GM18858 (cell line): ENCODE data around the gene RAPGEF5.

Experiments used
- ATAC-seq: cut with Tn5 transposase; IDR thresholded peaks from one replicate; pipeline ENCODE4 v1.9.1; 2021; ENCODE audit not compliant: unreplicated experiment

RAPGEF5 gene

DNA sequence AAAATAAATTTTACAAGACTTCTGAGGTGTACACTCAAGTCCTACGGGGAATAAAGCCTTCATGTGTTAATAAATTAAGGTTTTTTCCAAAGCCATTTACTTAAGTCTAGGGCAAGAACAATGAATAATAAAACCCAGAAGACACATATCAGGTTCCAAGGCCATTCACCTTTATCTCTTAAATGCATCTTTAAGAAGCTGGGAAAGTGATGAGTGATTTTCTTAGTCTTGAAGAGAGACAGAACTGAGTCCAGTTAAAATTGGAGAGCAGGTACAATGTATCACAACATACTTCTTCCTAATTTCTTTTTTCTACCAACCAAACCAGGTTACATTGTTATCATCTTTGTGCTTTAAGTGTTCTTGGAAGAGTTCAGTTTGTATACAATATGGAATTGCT, 189.5 kb downstream of the RAPGEF5 start:
- no peak for ATAC-seq

- no peak for ATAC-seq
Measured at GRCh38 chr7:22166928-22167327, 190.0 kb downstream of the RAPGEF5 start.

- no peak for ATAC-seq
Measured at GRCh38 chr7:22159341-22159740, 197.6 kb downstream of the RAPGEF5 start.

DNA sequence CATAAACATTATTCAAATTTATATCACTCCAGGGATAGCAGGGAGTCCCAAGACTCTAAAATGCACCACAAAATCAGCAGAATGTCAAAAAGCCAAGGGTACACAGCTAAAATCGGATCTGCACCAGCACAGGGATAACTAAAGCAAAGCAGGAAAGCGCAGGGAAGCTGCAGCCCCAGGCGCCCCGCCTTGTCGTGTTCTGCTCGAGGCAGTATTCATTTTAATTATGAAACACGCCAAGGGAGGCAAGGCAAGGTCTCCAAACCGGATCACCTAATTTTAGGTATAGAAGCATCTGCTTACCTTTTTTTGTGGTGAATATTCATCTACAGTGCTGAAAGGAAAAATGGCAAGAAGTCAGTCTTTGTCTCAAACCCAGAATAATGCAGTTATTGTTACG, 199.4 kb downstream of the RAPGEF5 start:
- ATAC-seq, result no peak

- no peak for ATAC-seq
Measured at GRCh38 chr7:22156205-22156604, 200.7 kb downstream of the RAPGEF5 start.

DNA sequence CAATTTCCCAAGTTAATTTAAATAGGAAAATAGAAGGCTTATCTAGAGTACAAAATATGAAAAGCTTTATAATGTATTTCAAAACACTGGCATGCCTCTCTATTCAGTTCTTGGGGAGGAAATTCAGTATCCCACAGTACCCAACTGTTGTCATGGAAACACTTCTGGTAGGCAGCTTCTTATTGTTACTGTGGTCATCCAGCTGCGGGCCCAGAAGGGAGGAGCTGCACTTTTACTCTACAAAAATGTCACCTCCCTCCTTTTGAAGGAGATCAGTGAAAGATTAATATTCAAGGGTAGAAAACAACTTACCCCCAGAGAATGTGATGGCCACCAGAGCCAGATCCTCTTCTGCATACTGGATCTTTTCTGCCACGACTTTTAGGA, 202.8 kb downstream of the RAPGEF5 start:
- ATAC-seq, result no peak

DNA sequence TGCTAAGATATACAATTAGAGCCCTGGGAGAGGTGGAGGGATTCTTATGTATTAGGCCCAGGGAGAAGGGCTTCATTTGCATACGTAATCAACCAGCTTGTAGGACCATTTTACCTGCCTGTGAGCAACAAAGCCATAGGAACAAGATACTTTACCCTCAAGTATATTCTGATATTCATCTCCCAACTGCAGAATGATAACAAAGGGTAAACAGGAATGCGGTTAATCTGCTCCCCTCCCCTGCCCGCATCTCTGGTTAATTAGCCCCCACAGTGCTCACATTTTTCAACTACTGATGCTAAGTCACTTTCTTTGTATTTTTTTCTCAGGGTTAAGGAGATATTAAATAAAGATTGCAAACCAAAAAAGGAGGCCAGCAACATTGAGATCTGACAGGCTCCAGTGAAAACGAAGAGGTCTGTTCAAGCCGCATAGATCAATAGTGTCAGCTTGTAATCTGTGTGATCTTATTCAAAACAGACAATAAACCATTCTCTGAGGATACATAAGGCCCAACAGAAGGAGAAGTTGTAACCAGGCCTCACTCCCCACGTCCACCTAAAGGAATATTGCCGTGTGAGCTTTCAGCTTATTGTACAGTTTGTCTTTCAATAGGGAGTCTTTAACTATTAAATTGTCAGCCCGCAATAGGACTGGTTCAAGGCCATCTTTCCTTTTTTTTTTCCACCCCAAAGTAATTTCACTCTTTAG, 203.4 kb downstream of the RAPGEF5 start:
- no peak for ATAC-seq

- no peak for ATAC-seq
Measured at GRCh38 chr7:22152690-22153089, 204.3 kb downstream of the RAPGEF5 start.

DNA sequence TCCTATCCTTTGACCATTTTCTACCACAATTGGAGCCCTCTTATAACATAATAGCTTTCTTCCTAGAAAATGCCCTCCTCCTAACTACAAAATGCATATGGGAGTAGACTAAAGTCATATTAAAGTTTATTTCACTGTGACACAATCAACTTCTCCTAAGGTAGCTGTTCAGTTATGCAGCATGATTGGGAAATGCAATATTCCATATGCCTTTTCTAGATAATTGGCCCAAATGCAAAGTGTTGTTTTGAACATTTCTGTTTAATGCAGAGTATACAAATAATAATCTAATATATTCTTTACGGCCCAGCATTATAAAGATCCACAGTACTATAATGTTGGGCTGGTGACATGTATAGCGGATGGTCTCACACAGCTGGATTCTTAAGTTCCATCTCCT, 205.1 kb downstream of the RAPGEF5 start:
- no peak for ATAC-seq

DNA sequence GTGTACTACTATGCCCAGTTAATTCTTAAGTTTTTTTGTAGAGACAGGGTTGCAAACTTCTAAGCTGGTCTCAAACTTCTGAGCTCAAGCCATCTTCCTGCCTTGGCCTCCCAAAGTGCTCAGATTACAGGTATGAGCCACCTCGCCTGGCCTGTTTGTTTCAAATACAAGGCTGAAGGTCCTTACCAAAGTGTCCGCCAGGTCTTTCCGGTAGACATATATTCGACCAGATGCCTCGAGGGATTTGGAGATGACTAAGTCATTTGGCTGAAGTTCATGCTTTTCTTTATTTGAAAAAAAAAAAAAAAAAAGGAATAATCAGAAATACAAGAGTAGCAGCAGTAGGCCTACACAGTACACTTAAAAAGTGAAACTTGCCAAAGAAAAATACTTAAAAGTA, 206.7 kb downstream of the RAPGEF5 start:
- no peak for ATAC-seq

DNA sequence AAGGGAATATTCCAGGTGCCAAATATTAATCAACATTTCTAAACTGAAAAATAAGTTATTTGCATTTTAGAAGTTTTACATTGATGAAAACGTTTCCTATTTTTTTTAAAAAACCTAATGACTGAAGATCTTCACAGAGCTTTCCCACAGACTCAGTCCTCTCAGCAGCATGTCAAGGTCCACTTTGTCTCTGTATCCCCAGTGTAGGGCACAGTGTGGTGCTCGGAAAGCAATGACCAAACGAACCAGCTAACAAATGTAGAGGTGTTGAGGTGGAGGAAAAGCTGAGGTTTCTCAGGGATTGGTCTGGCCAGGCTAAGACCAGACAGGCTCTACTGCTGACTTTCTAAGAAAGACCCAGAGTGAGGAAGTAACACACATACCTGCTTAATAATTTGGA, 209.1 kb downstream of the RAPGEF5 start:
- ATAC-seq, result no peak

GRCh38 chr7:22146961-22147512, 209.9 kb downstream of the RAPGEF5 start:
- no peak for ATAC-seq

DNA sequence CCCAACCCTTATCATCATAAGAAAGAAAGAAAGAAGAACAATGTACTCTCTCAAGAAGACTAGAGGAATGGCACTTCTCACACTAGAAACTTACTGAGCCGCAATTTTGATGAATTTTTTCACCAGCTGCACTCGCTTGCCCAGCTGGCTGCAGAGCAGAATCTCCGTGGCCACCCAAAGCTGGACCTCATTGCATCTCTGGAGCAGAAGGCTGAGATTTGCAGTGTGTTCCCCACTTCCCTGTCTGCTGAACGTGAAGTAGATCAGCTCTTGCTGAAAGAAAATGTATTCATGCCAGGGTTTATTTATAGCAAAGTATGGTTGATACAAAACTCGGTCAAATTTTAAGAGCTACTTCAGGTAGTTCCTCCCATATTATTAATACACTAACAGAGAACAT, 212.0 kb downstream of the RAPGEF5 start:
- no peak for ATAC-seq

- no peak for ATAC-seq
Measured at GRCh38 chr7:22143491-22143890, 213.5 kb downstream of the RAPGEF5 start.

- ATAC-seq, result no peak
Measured at GRCh38 chr7:22142572-22142971, 214.4 kb downstream of the RAPGEF5 start.

- ATAC-seq, result no peak
Measured at GRCh38 chr7:22141355-22141754, 215.6 kb downstream of the RAPGEF5 start.

DNA sequence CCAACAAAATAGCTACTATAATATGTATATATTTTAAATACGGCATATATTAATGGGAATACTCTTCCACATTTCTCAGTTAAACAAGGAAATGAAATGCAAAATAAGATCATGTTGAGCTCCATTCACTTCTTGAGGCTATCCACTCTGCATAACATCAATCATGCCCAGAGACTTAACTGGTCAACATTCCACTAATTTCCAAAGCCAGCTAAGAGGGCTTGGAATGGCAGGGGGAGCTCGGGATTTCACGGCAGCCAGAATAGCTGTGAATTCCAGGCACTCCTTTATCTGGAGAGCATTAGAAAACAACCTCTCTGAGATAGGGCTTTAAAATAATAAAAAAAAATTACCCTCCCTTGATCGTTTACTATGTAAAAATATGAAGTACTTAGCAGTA, 216.4 kb downstream of the RAPGEF5 start:
- ATAC-seq, result no peak

DNA sequence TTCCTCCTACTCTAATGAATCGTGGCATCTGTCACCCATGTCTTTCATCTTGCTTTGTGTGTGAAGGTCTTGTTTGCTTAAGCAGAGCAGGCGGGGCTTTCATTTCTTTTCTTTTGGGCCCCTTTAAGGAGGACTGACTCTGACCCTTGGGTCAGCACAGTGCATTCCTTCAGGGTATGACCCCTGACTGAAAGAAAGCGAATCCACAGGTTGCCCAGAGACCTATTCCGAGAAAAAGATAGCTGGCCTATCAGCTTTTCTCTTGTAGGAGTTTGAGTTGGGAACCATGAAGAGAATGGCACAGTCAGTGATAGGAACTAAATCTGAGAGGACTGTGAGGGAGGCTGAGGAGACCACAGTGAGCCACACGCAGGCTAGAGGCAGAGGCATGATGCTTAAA, 218.1 kb downstream of the RAPGEF5 start:
- ATAC-seq, result no peak

DNA sequence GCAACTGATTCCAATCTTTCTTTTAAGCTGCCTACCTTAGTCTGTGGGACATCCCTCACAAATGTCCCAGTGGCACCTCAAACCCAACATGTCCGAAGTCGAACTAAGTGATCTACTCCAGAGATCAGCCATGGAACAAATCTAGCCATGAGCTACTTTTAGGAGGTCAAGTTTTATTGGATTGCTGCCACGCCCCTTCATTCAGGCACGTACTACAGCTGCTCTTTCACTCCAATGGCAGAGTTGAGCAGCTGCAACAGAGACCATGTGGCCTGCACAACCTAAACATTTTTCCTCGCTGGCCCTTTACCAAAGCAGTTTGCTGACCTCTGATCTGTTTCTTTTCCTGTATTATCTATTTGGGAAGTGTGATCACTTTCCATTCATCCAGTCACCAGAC, 218.8 kb downstream of the RAPGEF5 start:
- ATAC-seq, result no peak

GRCh38 chr7:22137466-22137865, 219.5 kb downstream of the RAPGEF5 start:
- no peak for ATAC-seq

DNA sequence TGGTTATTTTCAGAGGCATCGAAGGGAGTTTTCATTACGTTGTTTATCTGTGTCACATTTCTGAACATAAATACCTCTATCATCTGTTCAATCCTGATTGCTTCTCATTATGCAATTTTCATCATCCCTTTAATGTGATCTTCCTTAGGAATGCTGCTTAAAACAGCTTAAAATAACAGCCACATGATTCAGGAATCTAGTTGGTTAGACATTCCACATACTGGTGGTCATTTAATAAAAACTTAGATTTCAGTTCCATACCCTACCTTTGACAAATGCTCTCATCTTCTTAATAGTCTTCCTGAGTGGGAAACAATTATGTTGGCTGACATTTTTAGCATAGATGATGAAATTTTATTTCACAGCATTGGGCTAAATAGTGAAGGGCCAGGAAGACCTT, 219.9 kb downstream of the RAPGEF5 start:
- no peak for ATAC-seq

- ATAC-seq, result no peak
Measured at GRCh38 chr7:22129819-22130580, 227.0 kb downstream of the RAPGEF5 start.
